GM23338 (cell line): ENCODE data around the gene CCDC82. TPM values are rescaled to one million over a fixed set of nuclear protein-coding genes. Genes with fewer than 3 reads are reported as not detected.

ENCODE experiments used
- ATAC-seq: fragments of 200-7000 bp; cut with Tn5 transposase; 3 replicates; pipeline ENCODE4 v1.9.1; 2020
- DNase-seq: peaks from one replicate; pipeline ENCODE4 v3.0.0-alpha.2; 2015; ENCODE audit warnings: low spot score
- H2AFZ ChIP-seq: fragments of 200-600 bp; sonication (generic); 2 replicates; pipeline ENCODE4 v1.8.0; 2016; ENCODE audit warnings: antibody characterized with exemption, mild to moderate bottlenecking, moderate library complexity
- H3F3A ChIP-seq: fragments of 200-600 bp; sonication (generic); replicated peaks from 2 replicates; pipeline ENCODE4 v1.8.0; 2017; ENCODE audit warnings: antibody characterized with exemption, mixed run types, low read depth
- H3K27ac ChIP-seq: fragments of 200-600 bp; sonication (generic); 2 replicates; pipeline ENCODE4 v1.6.1; 2016; ENCODE audit warnings: low read depth
- H3K27me3 ChIP-seq: fragments of 200-600 bp; sonication (generic); 2 replicates; pipeline ENCODE4 v1.8.0; 2016; ENCODE audit warnings: mild to moderate bottlenecking, mixed run types, moderate library complexity; ENCODE audit not compliant: insufficient read depth
- H3K36me3 ChIP-seq: fragments of 200-600 bp; sonication (generic); 2 replicates; pipeline ENCODE4 v1.8.0; 2016; ENCODE audit warnings: mild to moderate bottlenecking; ENCODE audit not compliant: insufficient read depth
- H3K4me1 ChIP-seq: fragments of 200-600 bp; sonication (generic); 2 replicates; pipeline ENCODE4 v1.8.0; 2016; ENCODE audit warnings: mild to moderate bottlenecking, moderate library complexity; ENCODE audit not compliant: insufficient read depth
- H3K4me2 ChIP-seq: fragments of 200-600 bp; sonication (generic); 2 replicates; pipeline ENCODE4 v1.7.1; 2017; ENCODE audit warnings: mixed run types
- H3K4me3 ChIP-seq: fragments of 200-600 bp; sonication (generic); 2 replicates; pipeline ENCODE4 v1.6.1; 2016; ENCODE audit warnings: mixed run types
- H3K79me2 ChIP-seq: fragments of 200-600 bp; sonication (generic); replicated peaks from 2 replicates; pipeline ENCODE4 v1.8.0; 2017; ENCODE audit warnings: mild to moderate bottlenecking; ENCODE audit not compliant: insufficient read depth
- H3K9me2 ChIP-seq: fragments of 200-600 bp; sonication (generic); 2 replicates; pipeline ENCODE4 v1.8.0; 2017; ENCODE audit not compliant: insufficient read depth
- H4K20me1 ChIP-seq: fragments of 200-600 bp; sonication (generic); replicated peaks from 2 replicates; pipeline ENCODE4 v1.8.0; 2017; ENCODE audit warnings: mild to moderate bottlenecking; ENCODE audit not compliant: insufficient read depth
- H3K27ac Mint-ChIP-seq: 2 replicates; pipeline ENCODE4 v1.8.0; 2020; ENCODE audit warnings: inconsistent platforms, mild to moderate bottlenecking, moderate library complexity, mixed read lengths
- H3K27me3 Mint-ChIP-seq: 3 replicates; pipeline ENCODE4 v1.8.0; 2022; ENCODE audit warnings: low read depth, mild to moderate bottlenecking, moderate library complexity, mixed read lengths, inconsistent platforms; ENCODE audit not compliant: insufficient read depth, poor library complexity
- H3K36me3 Mint-ChIP-seq: 3 replicates; pipeline ENCODE4 v1.8.0; 2021; ENCODE audit warnings: low read depth, mild to moderate bottlenecking, inconsistent platforms, moderate library complexity, mixed read lengths
- H3K4me1 Mint-ChIP-seq: 3 replicates; pipeline ENCODE4 v1.8.0; 2020; ENCODE audit warnings: mild to moderate bottlenecking, inconsistent platforms, mixed read lengths
- H3K4me3 Mint-ChIP-seq: 3 replicates; pipeline ENCODE4 v1.8.0; 2021; ENCODE audit warnings: moderate library complexity, mild to moderate bottlenecking, inconsistent platforms, mixed read lengths
- H3K9me3 Mint-ChIP-seq: 3 replicates; pipeline ENCODE4 v1.8.0; 2020; ENCODE audit warnings: moderate library complexity, mild to moderate bottlenecking, inconsistent platforms, mixed read lengths
- CREB1 ChIP-seq: fragments of 250-450 bp; sonication (Bioruptor Pico); IDR thresholded peaks from 2 replicates; pipeline ENCODE4 v1.5.0; 2020; ENCODE audit warnings: low read depth, mild to moderate bottlenecking, moderate library complexity
- CTCF ChIP-seq, 2 experiments: fragments of 200-600 bp in 1 of 2; sonication (generic) in 1 of 2; conservative IDR thresholded peaks; 2 replicates each; pipeline versions ENCODE4 v1.5.1 to v1.6.1; 2016 to 2017; ENCODE audit warnings: antibody characterized with exemption in 2 of 2, low read depth in 2 of 2, mild to moderate bottlenecking in 2 of 2, moderate library complexity in 1 of 2
- ETS1 ChIP-seq: IDR thresholded peaks from 2 replicates; pipeline ENCODE4 v1.6.1; 2016; ENCODE audit warnings: antibody characterized with exemption
- EZH2 ChIP-seq: fragments of 200-600 bp; sonication (generic); IDR thresholded peaks from one replicate; pipeline ENCODE4 v1.8.0; 2017; ENCODE audit warnings: antibody characterized with exemption, mild to moderate bottlenecking, low read depth; ENCODE audit not compliant: unreplicated experiment
- EZH2phosphoT487 ChIP-seq: fragments of 200-600 bp; sonication (generic); IDR thresholded peaks from one replicate; pipeline ENCODE4 v1.8.1; 2018; ENCODE audit warnings: antibody characterized with exemption; ENCODE audit not compliant: unreplicated experiment
- JUNB ChIP-seq: IDR thresholded peaks from one replicate; pipeline ENCODE4 v1.6.1; 2016; ENCODE audit warnings: antibody characterized with exemption; ENCODE audit not compliant: unreplicated experiment
- NANOG ChIP-seq: IDR thresholded peaks from 2 replicates; pipeline ENCODE4 v1.6.1; 2016; ENCODE audit warnings: antibody characterized with exemption, borderline replicate concordance
- POLR2AphosphoS5 ChIP-seq: IDR thresholded peaks from 2 replicates; pipeline ENCODE4 v1.6.1; 2016; ENCODE audit warnings: antibody characterized with exemption, low read depth
- REST ChIP-seq: IDR thresholded peaks from one replicate; pipeline ENCODE4 v1.6.1; 2018; ENCODE audit warnings: antibody characterized with exemption; ENCODE audit not compliant: unreplicated experiment
- STAT1 ChIP-seq: IDR thresholded peaks from one replicate; pipeline ENCODE4 v1.6.1; 2016; ENCODE audit warnings: antibody characterized with exemption; ENCODE audit not compliant: unreplicated experiment
- ZNF114 ChIP-seq: fragments of 250-450 bp; sonication (Bioruptor Pico); IDR thresholded peaks from 2 replicates; pipeline ENCODE4 v1.5.0; 2020; ENCODE audit warnings: mild to moderate bottlenecking, moderate library complexity
- ZNF331 ChIP-seq: fragments of 250-450 bp; sonication (Bioruptor Pico); IDR thresholded peaks from 2 replicates; pipeline ENCODE4 v1.5.0; 2020; ENCODE audit warnings: low read depth, mild to moderate bottlenecking, moderate library complexity
- ZNF462 ChIP-seq: fragments of 250-450 bp; sonication (Bioruptor Pico); IDR thresholded peaks from 2 replicates; pipeline ENCODE4 v1.5.0; 2020; ENCODE audit warnings: mild to moderate bottlenecking, moderate library complexity
- polyA plus RNA-seq: library from polyadenylated mRNA; unstranded; fragments of >200 nt; fragmentation: Nextera tagmentation; extraction: Ambion mirVana; gene quantifications from 2 replicates; pipeline ENCODE4 v1.2.1, GENCODE V29; 2016
- total RNA-seq: library from RNA; depleted of rRNA; stranded (reverse); fragments of >200 nt; shearing (Covaris generic); gene quantifications from 2 replicates; pipeline ENCODE4 v1.2.3, GENCODE V29; 2014

CCDC82 gene
- total and polyA plus RNA-seq, 2 experiments from 2014 or later, result 15.7 to 45.8 TPM

- no peaks in the 10 kb centered on the region for H3K36me3 Mint-ChIP-seq
- no peaks in the 10 kb centered on the region for H3K9me3 Mint-ChIP-seq
- no peak overlapping the region for H3K27ac Mint-ChIP-seq
Measured at GRCh38 chr11:96424693-96425092, 35.0 kb upstream of the CCDC82 start.

More at GRCh38 chr11:96424693-96425092, 35.0 kb upstream of the CCDC82 start:
- H3K27ac ChIP-seq, result no peak overlapping the region
- no peaks in the 10 kb centered on the region for H3F3A ChIP-seq
- H3K4me2 ChIP-seq, result no peak overlapping the region
- no peaks in the 10 kb centered on the region for H4K20me1 ChIP-seq
- ATAC-seq (no peak), DNase-seq (no peak)
- H3K36me3 ChIP-seq, result no peaks in the 10 kb centered on the region
- Mint-ChIP-seq H3K27me3 (peaks cover 2% of the 10 kb centered on the region), H3K4me3 (no peak overlapping the region), H3K4me1 (peaks cover 14% of the 10 kb centered on the region)
- H3K79me2 ChIP-seq, result no peaks in the 10 kb centered on the region
- TF ChIP-seq CTCF (conservative IDR thresholded peaks at IDR 0.05; ENCODE audit: low read depth in 2 of 2), result no peak
- TF ChIP-seq EZH2, result no peak
- TF ChIP-seq EZH2phosphoT487, result no peak
- no peak for TF ChIP-seq ZNF331
- TF ChIP-seq STAT1, result no peak
- TF ChIP-seq NANOG, result no peak
- TF ChIP-seq JUNB, result no peak
- no peak for TF ChIP-seq POLR2AphosphoS5
- TF ChIP-seq ZNF114, result no peak
- TF ChIP-seq CREB1, result no peak
- no peak for TF ChIP-seq ZNF462
- TF ChIP-seq ETS1, result no peak
- TF ChIP-seq REST, result no peak
- no peak overlapping the region for H3K4me3 ChIP-seq
- H3K4me1 ChIP-seq, result no peaks in the 10 kb centered on the region
- H3K27me3 ChIP-seq, result no peaks in the 10 kb centered on the region
- H2AFZ ChIP-seq, result no peak overlapping the region
- H3K9me2 ChIP-seq, result no peaks in the 10 kb centered on the region
